Cardiac fibroblast (primary cell): ENCODE measurements around the gene TSKS.
"Not testable (repeated sequence)": the region's sequence is repeated elsewhere in the genome, so short reads cannot be mapped to it uniquely, and the experiment has no call there.

ENCODE experiments used
- DNase-seq, 2 donors: peaks; one replicate each; pipeline versions ENCODE4 v3.0.0 to v3.0.0-alpha.2; 2010; ENCODE audit warnings: low read depth in 2 of 2
- H3K4me3 ChIP-seq, 2 donors: replicated peaks in 1 of 2; 1 replicate in 1 of 2; 2 replicates in 1 of 2; pipeline ENCODE4 v1.5.1; 2011; ENCODE audit warnings: low read depth in 2 of 2, low read length in 2 of 2, mild to moderate bottlenecking in 2 of 2, moderate library complexity in 1 of 2
- CTCF ChIP-seq: IDR thresholded peaks from one replicate; pipeline ENCODE4 v1.5.1; 2011; ENCODE audit warnings: low read depth, mild to moderate bottlenecking, low read length, inconsistent platforms

TSKS gene

GRCh38 chr19:49738268-49738667 lies 24.8 kb downstream of the TSKS start:
- no peak for DNase-seq
- no peak for TF ChIP-seq CTCF
- no peak overlapping the region for H3K4me3 ChIP-seq

GRCh38 chr19:49730166-49730565 lies 32.9 kb downstream of the TSKS start:
- TF ChIP-seq CTCF: no peak
- DNase-seq: no peak
- H3K4me3 ChIP-seq: no peak overlapping the region

- H3K4me3 ChIP-seq: no peak overlapping the region
- TF ChIP-seq CTCF: no peak
- peak; percentile 65 to 76 for DNase-seq
Observed at GRCh38 chr19:49727217-49728030, 35.7 kb downstream of the TSKS start.

GRCh38 chr19:49719420-49719819 lies 43.7 kb downstream of the TSKS start:
- not testable (repeated sequence) for DNase-seq, H3K4me3 ChIP-seq

GRCh38 chr19:49718991-49719390 lies 44.1 kb downstream of the TSKS start:
- H3K4me3 ChIP-seq: no peak overlapping the region
- no peak for DNase-seq
- no peak for TF ChIP-seq CTCF

- H3K4me3 ChIP-seq: no peak overlapping the region
- no peak for TF ChIP-seq CTCF
- peak; percentile 24 to 82 for DNase-seq
Observed at GRCh38 chr19:49718511-49718910, 44.6 kb downstream of the TSKS start.

GRCh38 chr19:49716154-49716553 lies 47.0 kb downstream of the TSKS start:
- H3K4me3 ChIP-seq: no peak overlapping the region
- TF ChIP-seq CTCF: no peak
- DNase-seq: peak in 1 of 2 donors; percentile 11
